CD4-positive, alpha-beta T cell treated with Interleukin-15 for 1 hour (primary cell): Measurements from ENCODE around the gene SGPP2.
"Not testable (repeated sequence)": the region's sequence is repeated elsewhere in the genome, so short reads cannot be mapped to it uniquely, and the experiment has no call there.

Source experiments
- DNase-seq: peaks from one replicate; pipeline ENCODE4 v3.0.0-alpha.2; 2020

The SGPP2 gene

GRCh38 chr2:222427646-222428301, 3.4 kb downstream of the SGPP2 start:
- DNase-seq = no peak

GRCh38 chr2:222430071-222430470, 5.7 kb downstream of the SGPP2 start:
- DNase-seq = no peak

- no peak for DNase-seq
Measured at GRCh38 chr2:222430681-222431080, 6.3 kb downstream of the SGPP2 start.

GRCh38 chr2:222431869-222432268, 7.5 kb downstream of the SGPP2 start:
- DNase-seq = no peak

- no peak for DNase-seq
Measured at GRCh38 chr2:222433332-222434173, 9.2 kb downstream of the SGPP2 start.

- DNase-seq = no peak
Measured at GRCh38 chr2:222434204-222434603, 9.9 kb downstream of the SGPP2 start.

- not testable (repeated sequence) for DNase-seq
Measured at GRCh38 chr2:222435400-222436039, 11.2 kb downstream of the SGPP2 start.

- no peak for DNase-seq
Measured at GRCh38 chr2:222436040-222436413, 11.7 kb downstream of the SGPP2 start.

GRCh38 chr2:222439692-222440091, 15.3 kb downstream of the SGPP2 start:
- DNase-seq = no peak

GRCh38 chr2:222440673-222441422, 16.5 kb downstream of the SGPP2 start:
- no peak for DNase-seq

GRCh38 chr2:222442665-222443064, 18.3 kb downstream of the SGPP2 start:
- no peak for DNase-seq

- no peak for DNase-seq
Measured at GRCh38 chr2:222445227-222445626, 20.9 kb downstream of the SGPP2 start.

GRCh38 chr2:222447131-222447530, 22.8 kb downstream of the SGPP2 start:
- DNase-seq = no peak

- DNase-seq = peak; percentile 17
Measured at GRCh38 chr2:222448748-222449181, 24.4 kb downstream of the SGPP2 start.

- DNase-seq = no peak
Measured at GRCh38 chr2:222450021-222450420, 25.7 kb downstream of the SGPP2 start.

GRCh38 chr2:222451224-222451674, 26.9 kb downstream of the SGPP2 start:
- DNase-seq = no peak

- DNase-seq = no peak
Measured at GRCh38 chr2:222452422-222452950, 28.1 kb downstream of the SGPP2 start.

GRCh38 chr2:222456479-222457077, 32.2 kb downstream of the SGPP2 start:
- no peak for DNase-seq

GRCh38 chr2:222459983-222460382, 35.6 kb downstream of the SGPP2 start:
- no peak for DNase-seq

GRCh38 chr2:222465746-222466145, 41.4 kb downstream of the SGPP2 start:
- no peak for DNase-seq

GRCh38 chr2:222468346-222468745, 44.0 kb downstream of the SGPP2 start:
- DNase-seq = no peak

- no peak for DNase-seq
Measured at GRCh38 chr2:222470802-222471468, 46.6 kb downstream of the SGPP2 start.
